ENCODE data around the gene LOC101059915.

Gene LOC101059915

DNA sequence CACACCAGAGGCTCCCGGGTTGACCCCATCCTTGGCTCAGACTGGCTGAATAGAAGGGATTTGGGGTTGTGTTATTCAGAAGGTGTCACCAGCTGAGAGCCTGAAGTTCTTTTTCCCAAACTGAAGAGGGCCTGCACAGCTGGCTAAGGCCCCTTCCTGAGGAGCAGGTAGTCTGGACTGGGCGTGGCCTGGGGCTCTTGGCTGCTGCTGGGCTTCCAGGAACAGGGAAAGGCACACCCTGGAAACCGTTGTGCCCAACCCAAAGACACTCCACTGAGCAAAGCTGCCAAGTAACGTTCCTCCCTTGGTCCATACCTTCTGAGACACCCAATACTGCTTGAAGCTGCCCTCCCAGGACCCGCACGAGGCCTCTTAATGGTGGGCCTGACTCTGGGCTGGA is 40.8 kb upstream of the LOC101059915 start:
- no peaks in the 10 kb centered on the region for H3K4me1 ChIP-seq (ENCODE audit: control insufficient read depth, insufficient read depth, low read length)
- no peak overlapping the region for H3K4me3 ChIP-seq (ENCODE audit: low read depth, low read length)
- ChIA-PET POLR2A (no interaction called here), CTCF (no interaction called here)
- no peak overlapping the region for H3K27ac ChIP-seq (ENCODE audit: extremely low read depth, low read depth, low read length)
- H3K36me3 ChIP-seq (ENCODE audit: control insufficient read depth in 2 of 2, insufficient read depth in 1 of 2, low read length in 2 of 2), result no peaks in the 10 kb centered on the region
- TF ChIP-seq KLF8 (tag by site-specific recombination; IDR thresholded peaks at IDR 0.05) (no peak), ZBTB8A (tag by site-specific recombination; IDR thresholded peaks at IDR 0.05) (no peak), ZNF701 (tag by site-specific recombination; IDR thresholded peaks at IDR 0.05) (no peak), ZXDB (tag by site-specific recombination; IDR thresholded peaks at IDR 0.05) (no peak), IKZF3 (tag by site-specific recombination; IDR thresholded peaks at IDR 0.05) (no peak)
- H3K9me3 ChIP-seq (ENCODE audit: control insufficient read depth, insufficient read depth, low read depth, low read length), result no peaks in the 10 kb centered on the region

GRCh38 chrX:71627588-71628404 is 39.5 kb upstream of the LOC101059915 start:
- POLR2A ChIA-PET, result no interaction called here
- Histone ChIP-seq H3K4me1 (ENCODE audit: control insufficient read depth, insufficient read depth, low read length) (no peaks in the 10 kb centered on the region), H3K27ac (ENCODE audit: extremely low read depth, low read depth, low read length) (no peak overlapping the region), H3K36me3 (ENCODE audit: control insufficient read depth in 2 of 2, insufficient read depth in 1 of 2, low read length in 2 of 2) (no peaks in the 10 kb centered on the region), H3K4me3 (ENCODE audit: low read depth, low read length) (no peak overlapping the region), H3K9me3 (ENCODE audit: control insufficient read depth, insufficient read depth, low read depth, low read length) (no peaks in the 10 kb centered on the region)
- TF ChIP-seq, protein P1, sequence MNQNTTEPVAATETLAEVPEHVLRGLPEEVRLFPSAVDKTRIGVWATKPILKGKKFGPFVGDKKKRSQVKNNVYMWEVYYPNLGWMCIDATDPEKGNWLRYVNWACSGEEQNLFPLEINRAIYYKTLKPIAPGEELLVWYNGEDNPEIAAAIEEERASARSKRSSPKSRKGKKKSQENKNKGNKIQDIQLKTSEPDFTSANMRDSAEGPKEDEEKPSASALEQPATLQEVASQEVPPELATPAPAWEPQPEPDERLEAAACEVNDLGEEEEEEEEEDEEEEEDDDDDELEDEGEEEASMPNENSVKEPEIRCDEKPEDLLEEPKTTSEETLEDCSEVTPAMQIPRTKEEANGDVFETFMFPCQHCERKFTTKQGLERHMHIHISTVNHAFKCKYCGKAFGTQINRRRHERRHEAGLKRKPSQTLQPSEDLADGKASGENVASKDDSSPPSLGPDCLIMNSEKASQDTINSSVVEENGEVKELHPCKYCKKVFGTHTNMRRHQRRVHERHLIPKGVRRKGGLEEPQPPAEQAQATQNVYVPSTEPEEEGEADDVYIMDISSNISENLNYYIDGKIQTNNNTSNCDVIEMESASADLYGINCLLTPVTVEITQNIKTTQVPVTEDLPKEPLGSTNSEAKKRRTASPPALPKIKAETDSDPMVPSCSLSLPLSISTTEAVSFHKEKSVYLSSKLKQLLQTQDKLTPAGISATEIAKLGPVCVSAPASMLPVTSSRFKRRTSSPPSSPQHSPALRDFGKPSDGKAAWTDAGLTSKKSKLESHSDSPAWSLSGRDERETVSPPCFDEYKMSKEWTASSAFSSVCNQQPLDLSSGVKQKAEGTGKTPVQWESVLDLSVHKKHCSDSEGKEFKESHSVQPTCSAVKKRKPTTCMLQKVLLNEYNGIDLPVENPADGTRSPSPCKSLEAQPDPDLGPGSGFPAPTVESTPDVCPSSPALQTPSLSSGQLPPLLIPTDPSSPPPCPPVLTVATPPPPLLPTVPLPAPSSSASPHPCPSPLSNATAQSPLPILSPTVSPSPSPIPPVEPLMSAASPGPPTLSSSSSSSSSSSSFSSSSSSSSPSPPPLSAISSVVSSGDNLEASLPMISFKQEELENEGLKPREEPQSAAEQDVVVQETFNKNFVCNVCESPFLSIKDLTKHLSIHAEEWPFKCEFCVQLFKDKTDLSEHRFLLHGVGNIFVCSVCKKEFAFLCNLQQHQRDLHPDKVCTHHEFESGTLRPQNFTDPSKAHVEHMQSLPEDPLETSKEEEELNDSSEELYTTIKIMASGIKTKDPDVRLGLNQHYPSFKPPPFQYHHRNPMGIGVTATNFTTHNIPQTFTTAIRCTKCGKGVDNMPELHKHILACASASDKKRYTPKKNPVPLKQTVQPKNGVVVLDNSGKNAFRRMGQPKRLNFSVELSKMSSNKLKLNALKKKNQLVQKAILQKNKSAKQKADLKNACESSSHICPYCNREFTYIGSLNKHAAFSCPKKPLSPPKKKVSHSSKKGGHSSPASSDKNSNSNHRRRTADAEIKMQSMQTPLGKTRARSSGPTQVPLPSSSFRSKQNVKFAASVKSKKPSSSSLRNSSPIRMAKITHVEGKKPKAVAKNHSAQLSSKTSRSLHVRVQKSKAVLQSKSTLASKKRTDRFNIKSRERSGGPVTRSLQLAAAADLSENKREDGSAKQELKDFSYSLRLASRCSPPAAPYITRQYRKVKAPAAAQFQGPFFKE (tag by site-specific recombination; IDR thresholded peaks at IDR 0.05; ENCODE audit: borderline replicate concordance), result no peak
- TF ChIP-seq ZNF449 (tag by site-specific recombination; IDR thresholded peaks at IDR 0.05) (no peak), IKZF3 (tag by site-specific recombination; IDR thresholded peaks at IDR 0.05) (no peak), GLIS2 (tag by site-specific recombination; IDR thresholded peaks at IDR 0.05) (no peak), SP3 (tag by site-specific recombination; IDR thresholded peaks at IDR 0.05) (no peak), ZBTB17 (tag by site-specific recombination; IDR thresholded peaks at IDR 0.05) (no peak), ZNF48 (tag by site-specific recombination; IDR thresholded peaks at IDR 0.05) (no peak), ZBTB1 (tag by site-specific recombination; IDR thresholded peaks at IDR 0.05) (no peak), ZNF202 (tag by site-specific recombination; IDR thresholded peaks at IDR 0.05; ENCODE audit: borderline replicate concordance) (no peak), ZNF391 (tag by site-specific recombination; IDR thresholded peaks at IDR 0.05; ENCODE audit: borderline replicate concordance, low read depth) (no peak), ZIC2 (tag by site-specific recombination; IDR thresholded peaks at IDR 0.05) (no peak), ZFP3 (tag by site-specific recombination; IDR thresholded peaks at IDR 0.05; ENCODE audit: low read depth) (no peak), WT1 (tag by site-specific recombination; IDR thresholded peaks at IDR 0.05) (no peak), ZNF114 (tag by site-specific recombination; IDR thresholded peaks at IDR 0.05) (no peak), ZNF692 (tag by site-specific recombination; IDR thresholded peaks at IDR 0.05) (no peak)
- TF ChIP-seq, protein P2, sequence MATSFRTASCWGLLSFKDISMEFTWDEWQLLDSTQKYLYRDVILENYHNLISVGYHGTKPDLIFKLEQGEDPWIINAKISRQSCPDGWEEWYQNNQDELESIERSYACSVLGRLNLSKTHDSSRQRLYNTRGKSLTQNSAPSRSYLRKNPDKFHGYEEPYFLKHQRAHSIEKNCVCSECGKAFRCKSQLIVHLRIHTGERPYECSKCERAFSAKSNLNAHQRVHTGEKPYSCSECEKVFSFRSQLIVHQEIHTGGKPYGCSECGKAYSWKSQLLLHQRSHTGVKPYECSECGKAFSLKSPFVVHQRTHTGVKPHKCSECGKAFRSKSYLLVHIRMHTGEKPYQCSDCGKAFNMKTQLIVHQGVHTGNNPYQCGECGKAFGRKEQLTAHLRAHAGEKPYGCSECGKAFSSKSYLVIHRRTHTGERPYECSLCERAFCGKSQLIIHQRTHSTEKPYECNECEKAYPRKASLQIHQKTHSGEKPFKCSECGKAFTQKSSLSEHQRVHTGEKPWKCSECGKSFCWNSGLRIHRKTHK (tag by site-specific recombination; IDR thresholded peaks at IDR 0.05), result no peak
- CTCF ChIA-PET, result no interaction called here

All from HEK293 (cell line).